Measurements from ENCODE around the gene KIR3DL2. TPM values are rescaled to one million over a fixed set of nuclear protein-coding genes. Genes with fewer than 3 reads are reported as not detected.
"Not testable (repeated sequence)": the region's sequence is repeated elsewhere in the genome, so short reads cannot be mapped to it uniquely, and the experiment has no call there.

The KIR3DL2 gene
- total RNA-seq, 2 donors from 2014 or later: 0.85 to 2.2 TPM

DNA sequence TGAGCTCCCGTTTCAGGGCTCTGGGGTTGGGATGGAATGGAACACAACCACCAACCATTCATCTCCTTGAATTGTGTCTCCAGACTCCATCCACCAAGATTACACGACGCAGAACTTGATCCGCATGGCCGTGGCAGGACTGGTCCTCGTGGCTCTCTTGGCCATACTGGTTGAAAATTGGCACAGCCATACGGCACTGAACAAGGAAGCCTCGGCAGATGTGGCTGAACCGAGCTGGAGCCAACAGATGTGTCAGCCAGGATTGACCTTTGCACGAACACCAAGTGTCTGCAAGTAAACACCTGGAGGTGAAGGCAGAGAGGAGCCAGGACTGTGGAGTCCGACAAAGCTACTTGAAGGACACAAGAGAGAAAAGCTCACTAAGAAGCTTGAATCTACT lies 39.3 kb downstream of the KIR3DL2 start:
- Mint-ChIP-seq H3K27ac (no peak overlapping the region), H3K27me3 (peaks cover 6% of the 10 kb centered on the region), H3K4me1 (no peaks in the 10 kb centered on the region), H3K36me3 (ENCODE audit: low read depth) (no peaks in the 10 kb centered on the region), H3K9me3 (no peaks in the 10 kb centered on the region), H3K4me3 (no peak overlapping the region)
- ATAC-seq (replicated peaks): no peak

GRCh38 chr19:54893406-54893805 lies 43.2 kb downstream of the KIR3DL2 start:
- Mint-ChIP-seq H3K27me3 (peaks cover 16% of the 10 kb centered on the region), H3K36me3 (ENCODE audit: low read depth) (no peaks in the 10 kb centered on the region), H3K9me3 (no peaks in the 10 kb centered on the region), H3K27ac (no peak overlapping the region), H3K4me3 (no peak overlapping the region), H3K4me1 (no peaks in the 10 kb centered on the region)
- no peak for ATAC-seq (replicated peaks)

- not testable (repeated sequence) for H3K9me3 Mint-ChIP-seq; H3K4me1 Mint-ChIP-seq; H3K36me3 Mint-ChIP-seq (ENCODE audit: low read depth); H3K27ac Mint-ChIP-seq; ATAC-seq (replicated peaks); H3K4me3 Mint-ChIP-seq
- H3K27me3 Mint-ChIP-seq: peaks cover 23% of the 10 kb centered on the region
Observed at GRCh38 chr19:54894106-54894505, 43.9 kb downstream of the KIR3DL2 start.

DNA sequence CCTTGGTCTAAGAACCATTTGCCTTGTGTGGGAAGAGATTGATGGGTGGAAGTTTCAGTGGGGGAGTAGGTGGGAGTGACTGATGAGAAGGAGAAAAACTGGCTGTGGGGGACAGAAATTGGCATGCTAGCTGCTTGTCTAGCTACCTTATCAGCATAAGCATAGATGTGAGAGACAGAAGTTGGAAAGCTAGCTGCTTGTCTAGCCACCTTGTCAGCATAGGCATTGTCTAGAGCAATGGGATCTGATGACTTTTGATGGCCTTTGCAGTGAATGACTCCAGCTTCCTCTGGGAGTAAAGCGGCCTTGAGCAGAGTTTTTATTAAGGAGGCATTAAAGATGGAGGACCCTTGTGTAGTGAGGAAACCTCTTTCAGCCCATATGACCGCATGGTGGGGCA lies 45.8 kb downstream of the KIR3DL2 start:
- H3K36me3 Mint-ChIP-seq (ENCODE audit: low read depth): no peaks in the 10 kb centered on the region
- H3K27me3 Mint-ChIP-seq: peaks cover 29% of the 10 kb centered on the region
- H3K27ac Mint-ChIP-seq: no peak overlapping the region
- ATAC-seq (replicated peaks): no peak
- no peaks in the 10 kb centered on the region for H3K9me3 Mint-ChIP-seq
- no peak overlapping the region for H3K4me3 Mint-ChIP-seq
- H3K4me1 Mint-ChIP-seq: no peaks in the 10 kb centered on the region

GRCh38 chr19:54898685-54899084 lies 48.4 kb downstream of the KIR3DL2 start:
- not testable (repeated sequence) for H3K4me3 Mint-ChIP-seq; ATAC-seq (replicated peaks); H3K36me3 Mint-ChIP-seq (ENCODE audit: low read depth); H3K4me1 Mint-ChIP-seq; H3K9me3 Mint-ChIP-seq; H3K27ac Mint-ChIP-seq
- peaks cover 29% of the 10 kb centered on the region for H3K27me3 Mint-ChIP-seq

GRCh38 chr19:54899646-54900045 lies 49.4 kb downstream of the KIR3DL2 start:
- H3K4me3 Mint-ChIP-seq; H3K4me1 Mint-ChIP-seq; ATAC-seq (replicated peaks); H3K27ac Mint-ChIP-seq; H3K9me3 Mint-ChIP-seq; H3K36me3 Mint-ChIP-seq (ENCODE audit: low read depth): not testable (repeated sequence)
- peaks cover 29% of the 10 kb centered on the region for H3K27me3 Mint-ChIP-seq

DNA sequence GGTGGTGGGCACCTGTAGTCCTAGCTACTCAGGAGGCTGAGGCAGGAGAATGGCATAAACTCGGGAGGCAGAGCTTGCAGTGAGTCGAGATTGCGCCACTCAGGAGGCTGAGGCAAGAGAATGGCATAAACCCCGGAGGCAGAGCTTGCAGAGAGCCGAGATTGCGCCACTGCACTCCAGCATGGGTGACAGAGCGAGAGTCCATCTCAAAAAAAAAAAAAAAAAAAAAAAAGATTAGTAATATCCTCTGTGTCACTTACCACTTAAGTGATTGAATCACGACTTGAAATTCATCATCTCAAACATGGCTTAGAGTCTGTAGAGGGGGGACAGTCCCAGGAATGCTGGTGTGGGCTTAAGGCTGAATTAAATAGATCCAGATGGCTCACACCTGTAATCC lies 50.9 kb downstream of the KIR3DL2 start:
- ATAC-seq (replicated peaks); H3K36me3 Mint-ChIP-seq (ENCODE audit: low read depth); H3K27ac Mint-ChIP-seq; H3K9me3 Mint-ChIP-seq; H3K4me3 Mint-ChIP-seq; H3K4me1 Mint-ChIP-seq: not testable (repeated sequence)
- peaks cover 34% of the 10 kb centered on the region for H3K27me3 Mint-ChIP-seq

DNA sequence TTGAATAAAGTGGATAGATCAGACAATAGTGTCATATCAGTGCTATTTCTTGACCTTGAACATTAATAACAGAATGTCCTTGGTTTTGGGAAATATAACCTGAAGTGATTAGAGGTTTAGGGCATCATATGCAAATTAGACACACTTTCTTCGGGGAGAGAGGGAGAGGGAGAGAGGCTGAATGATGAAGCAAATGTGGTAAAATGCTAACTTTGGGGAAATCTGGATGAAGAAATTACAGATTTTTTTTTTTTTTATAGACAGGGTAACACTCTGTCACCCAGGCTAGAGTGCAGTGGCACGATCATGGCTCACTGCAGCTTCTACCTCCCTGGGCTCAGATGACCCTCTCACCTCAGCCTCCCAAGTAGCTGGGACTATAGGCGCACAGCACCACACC lies 51.8 kb downstream of the KIR3DL2 start:
- Mint-ChIP-seq H3K4me3 (no peak overlapping the region), H3K36me3 (ENCODE audit: low read depth) (no peaks in the 10 kb centered on the region), H3K9me3 (no peaks in the 10 kb centered on the region), H3K27ac (no peak overlapping the region), H3K4me1 (no peaks in the 10 kb centered on the region), H3K27me3 (peaks cover 28% of the 10 kb centered on the region)
- ATAC-seq (replicated peaks): no peak

DNA sequence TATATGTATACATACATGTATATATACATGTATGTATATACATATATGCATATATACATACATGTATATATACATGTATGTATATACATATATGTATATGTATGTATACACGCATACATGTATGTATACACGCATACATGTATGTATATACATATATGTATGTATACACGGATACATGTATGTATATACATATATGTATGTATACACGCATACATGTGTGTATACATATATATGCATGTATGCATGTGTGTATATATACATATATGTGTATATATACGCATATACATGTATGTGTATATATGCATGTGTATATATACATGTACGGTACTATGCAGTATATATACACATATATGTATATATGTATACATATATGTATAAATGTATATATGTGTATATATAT lies 53.1 kb downstream of the KIR3DL2 start:
- H3K4me3 Mint-ChIP-seq: no peak overlapping the region
- no peaks in the 10 kb centered on the region for H3K9me3 Mint-ChIP-seq
- no peak overlapping the region for H3K27ac Mint-ChIP-seq
- H3K36me3 Mint-ChIP-seq (ENCODE audit: low read depth): no peaks in the 10 kb centered on the region
- H3K4me1 Mint-ChIP-seq: no peaks in the 10 kb centered on the region
- ATAC-seq (replicated peaks): no peak
- peaks cover 21% of the 10 kb centered on the region for H3K27me3 Mint-ChIP-seq

DNA sequence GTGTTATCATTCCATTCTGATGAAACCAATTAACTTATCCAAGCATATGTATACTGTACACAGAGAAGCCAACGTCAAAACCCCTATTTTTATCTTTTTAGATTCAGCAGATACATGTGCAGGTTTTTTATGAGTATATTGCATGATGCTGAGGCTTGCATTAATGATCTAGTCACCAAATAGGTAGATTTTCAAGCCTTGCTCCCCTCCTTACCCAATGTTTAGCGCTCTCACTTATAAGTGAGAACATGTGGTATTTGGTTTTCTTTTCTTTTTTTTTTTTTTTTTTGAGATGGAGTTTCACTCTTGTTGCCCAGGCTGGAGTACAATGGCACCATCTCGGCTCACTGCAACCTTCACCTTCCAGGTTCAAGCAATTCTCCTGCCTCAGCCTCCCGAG lies 54.0 kb downstream of the KIR3DL2 start:
- not testable (repeated sequence) for H3K27ac Mint-ChIP-seq; H3K4me3 Mint-ChIP-seq; ATAC-seq (replicated peaks); H3K9me3 Mint-ChIP-seq; H3K4me1 Mint-ChIP-seq; H3K36me3 Mint-ChIP-seq (ENCODE audit: low read depth)
- H3K27me3 Mint-ChIP-seq: peaks cover 13% of the 10 kb centered on the region

DNA sequence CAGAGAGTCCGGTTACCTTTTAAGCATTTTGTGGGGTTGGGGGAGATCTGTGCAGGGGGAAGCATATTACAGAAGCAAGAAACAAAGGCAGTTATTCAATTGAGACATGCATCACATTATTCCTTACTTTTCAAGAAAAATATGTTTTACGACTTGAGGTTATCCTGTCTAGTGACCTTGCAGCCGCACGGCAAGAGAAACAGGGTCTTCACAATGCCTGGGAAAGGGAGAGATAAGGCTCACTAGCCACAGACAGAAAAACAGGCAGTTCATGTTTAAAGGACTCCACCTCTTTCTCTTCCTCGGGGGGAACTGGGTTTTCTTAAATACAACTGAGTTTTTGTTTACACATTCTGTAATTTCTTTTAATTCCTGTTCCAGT lies 55.2 kb downstream of the KIR3DL2 start:
- no peak overlapping the region for H3K4me3 Mint-ChIP-seq
- H3K27me3 Mint-ChIP-seq: peaks cover 5% of the 10 kb centered on the region
- no peaks in the 10 kb centered on the region for H3K9me3 Mint-ChIP-seq
- H3K27ac Mint-ChIP-seq: no peak overlapping the region
- H3K4me1 Mint-ChIP-seq: no peaks in the 10 kb centered on the region
- ATAC-seq (replicated peaks): no peak
- no peaks in the 10 kb centered on the region for H3K36me3 Mint-ChIP-seq (ENCODE audit: low read depth)

- H3K4me3 Mint-ChIP-seq: no peak within 1 kb of the TSS
- no peaks in the 10 kb centered on the region for H3K36me3 Mint-ChIP-seq (ENCODE audit: low read depth)
- no peaks in the 10 kb centered on the region for H3K4me1 Mint-ChIP-seq
- no peaks in the 10 kb centered on the region for H3K9me3 Mint-ChIP-seq
- peaks cover 9% of the 10 kb centered on the region for H3K27me3 Mint-ChIP-seq
- no peak within 1 kb of the TSS for H3K27ac Mint-ChIP-seq
- ATAC-seq (replicated peaks): peak; percentile 57
Observed at GRCh38 chr19:54905803-54906511, 55.7 kb downstream of the KIR3DL2 start, which contains the start of gene NCR1. TSS of gene NCR1 (plus strand) at chr19:54906148. CDS start at chr19:54906188, 40 bp downstream.

GRCh38 chr19:54906819-54907218 lies 56.6 kb downstream of the KIR3DL2 start:
- no peaks in the 10 kb centered on the region for H3K4me1 Mint-ChIP-seq
- no peaks in the 10 kb centered on the region for H3K36me3 Mint-ChIP-seq (ENCODE audit: low read depth)
- H3K4me3 Mint-ChIP-seq: no peak overlapping the region
- H3K27me3 Mint-ChIP-seq: peaks cover 9% of the 10 kb centered on the region
- H3K9me3 Mint-ChIP-seq: no peaks in the 10 kb centered on the region
- H3K27ac Mint-ChIP-seq: no peak overlapping the region
- no peak for ATAC-seq (replicated peaks)

GRCh38 chr19:54907899-54908298 lies 57.7 kb downstream of the KIR3DL2 start:
- H3K4me1 Mint-ChIP-seq; H3K4me3 Mint-ChIP-seq; H3K36me3 Mint-ChIP-seq (ENCODE audit: low read depth); H3K27ac Mint-ChIP-seq; ATAC-seq (replicated peaks); H3K9me3 Mint-ChIP-seq: not testable (repeated sequence)
- peaks cover 16% of the 10 kb centered on the region for H3K27me3 Mint-ChIP-seq
